ENCODE results near the gene EPB41. TPM values are rescaled to one million over a fixed set of nuclear protein-coding genes. Genes with fewer than 3 reads are reported as not detected.

The EPB41 gene
- total and polyA plus RNA-seq, 9 of the 15 experiments (the other 6 are each of a cell fraction or from before 2014, with no cell fraction given) = 3.7 to 213 (median 141) TPM

- TF ChIP-seq POLR3G (IDR thresholded peaks at IDR 0.05; ENCODE audit: extremely low read depth, insufficient read length, insufficient replicate concordance) (no peak), ZKSCAN8 (CRISPR knock-in tag; IDR thresholded peaks at IDR 0.05) (no peak), ZNF511 (CRISPR knock-in tag; IDR thresholded peaks at IDR 0.05) (no peak), MTA3 (IDR thresholded peaks at IDR 0.05; ENCODE audit: borderline replicate concordance) (no peak), ZNF3 (CRISPR knock-in tag; IDR thresholded peaks at IDR 0.05) (no peak), HMG20B (CRISPR knock-in tag; IDR thresholded peaks at IDR 0.05) (no peak), MYC (IDR thresholded peaks at IDR 0.05; ENCODE audit: low read depth, low read length) (no peak), MYC (CRISPR knock-in tag; IDR thresholded peaks at IDR 0.05; ENCODE audit: borderline replicate concordance, low read depth) (no peak), HLTF (IDR thresholded peaks at IDR 0.05) (no peak), ATF6 (CRISPR knock-in tag; IDR thresholded peaks at IDR 0.05) (no peak), NR2C2 (CRISPR knock-in tag; IDR thresholded peaks at IDR 0.05) (no peak), NR2C2 (tag; IDR thresholded peaks at IDR 0.05) (0 out of 2 replicates have a peak, but pooled peaks have one; percentile 34), NFE2L1 (tag; IDR thresholded peaks at IDR 0.05; ENCODE audit: borderline replicate concordance, low read depth) (no peak), ZSCAN29 (IDR thresholded peaks at IDR 0.05) (no peak), CSDE1 (IDR thresholded peaks at IDR 0.05) (no peak)
- TF ChIP-seq, protein P1, sequence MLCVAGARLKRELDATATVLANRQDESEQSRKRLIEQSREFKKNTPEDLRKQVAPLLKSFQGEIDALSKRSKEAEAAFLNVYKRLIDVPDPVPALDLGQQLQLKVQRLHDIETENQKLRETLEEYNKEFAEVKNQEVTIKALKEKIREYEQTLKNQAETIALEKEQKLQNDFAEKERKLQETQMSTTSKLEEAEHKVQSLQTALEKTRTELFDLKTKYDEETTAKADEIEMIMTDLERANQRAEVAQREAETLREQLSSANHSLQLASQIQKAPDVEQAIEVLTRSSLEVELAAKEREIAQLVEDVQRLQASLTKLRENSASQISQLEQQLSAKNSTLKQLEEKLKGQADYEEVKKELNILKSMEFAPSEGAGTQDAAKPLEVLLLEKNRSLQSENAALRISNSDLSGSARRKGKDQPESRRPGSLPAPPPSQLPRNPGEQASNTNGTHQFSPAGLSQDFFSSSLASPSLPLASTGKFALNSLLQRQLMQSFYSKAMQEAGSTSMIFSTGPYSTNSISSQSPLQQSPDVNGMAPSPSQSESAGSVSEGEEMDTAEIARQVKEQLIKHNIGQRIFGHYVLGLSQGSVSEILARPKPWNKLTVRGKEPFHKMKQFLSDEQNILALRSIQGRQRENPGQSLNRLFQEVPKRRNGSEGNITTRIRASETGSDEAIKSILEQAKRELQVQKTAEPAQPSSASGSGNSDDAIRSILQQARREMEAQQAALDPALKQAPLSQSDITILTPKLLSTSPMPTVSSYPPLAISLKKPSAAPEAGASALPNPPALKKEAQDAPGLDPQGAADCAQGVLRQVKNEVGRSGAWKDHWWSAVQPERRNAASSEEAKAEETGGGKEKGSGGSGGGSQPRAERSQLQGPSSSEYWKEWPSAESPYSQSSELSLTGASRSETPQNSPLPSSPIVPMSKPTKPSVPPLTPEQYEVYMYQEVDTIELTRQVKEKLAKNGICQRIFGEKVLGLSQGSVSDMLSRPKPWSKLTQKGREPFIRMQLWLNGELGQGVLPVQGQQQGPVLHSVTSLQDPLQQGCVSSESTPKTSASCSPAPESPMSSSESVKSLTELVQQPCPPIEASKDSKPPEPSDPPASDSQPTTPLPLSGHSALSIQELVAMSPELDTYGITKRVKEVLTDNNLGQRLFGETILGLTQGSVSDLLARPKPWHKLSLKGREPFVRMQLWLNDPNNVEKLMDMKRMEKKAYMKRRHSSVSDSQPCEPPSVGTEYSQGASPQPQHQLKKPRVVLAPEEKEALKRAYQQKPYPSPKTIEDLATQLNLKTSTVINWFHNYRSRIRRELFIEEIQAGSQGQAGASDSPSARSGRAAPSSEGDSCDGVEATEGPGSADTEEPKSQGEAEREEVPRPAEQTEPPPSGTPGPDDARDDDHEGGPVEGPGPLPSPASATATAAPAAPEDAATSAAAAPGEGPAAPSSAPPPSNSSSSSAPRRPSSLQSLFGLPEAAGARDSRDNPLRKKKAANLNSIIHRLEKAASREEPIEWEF (CRISPR knock-in tag; IDR thresholded peaks at IDR 0.05) = no peak
- TF ChIP-seq, protein P2, sequence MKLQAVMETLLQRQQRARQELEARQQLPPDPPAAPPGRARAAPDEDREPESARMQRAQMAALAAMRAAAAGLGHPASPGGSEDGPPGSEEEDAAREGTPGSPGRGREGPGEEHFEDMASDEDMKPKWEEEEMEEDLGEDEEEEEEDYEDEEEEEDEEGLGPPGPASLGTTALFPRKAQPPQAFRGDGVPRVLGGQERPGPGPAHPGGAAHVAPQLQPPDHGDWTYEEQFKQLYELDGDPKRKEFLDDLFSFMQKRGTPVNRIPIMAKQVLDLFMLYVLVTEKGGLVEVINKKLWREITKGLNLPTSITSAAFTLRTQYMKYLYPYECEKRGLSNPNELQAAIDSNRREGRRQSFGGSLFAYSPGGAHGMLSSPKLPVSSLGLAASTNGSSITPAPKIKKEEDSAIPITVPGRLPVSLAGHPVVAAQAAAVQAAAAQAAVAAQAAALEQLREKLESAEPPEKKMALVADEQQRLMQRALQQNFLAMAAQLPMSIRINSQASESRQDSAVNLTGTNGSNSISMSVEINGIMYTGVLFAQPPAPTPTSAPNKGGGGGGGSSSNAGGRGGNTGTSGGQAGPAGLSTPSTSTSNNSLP (IDR thresholded peaks at IDR 0.05; ENCODE audit: borderline replicate concordance, low read depth, low read length) = peak; percentile 16; the same call in 1 of the 2 replicates
- TF ChIP-seq, protein P3, sequence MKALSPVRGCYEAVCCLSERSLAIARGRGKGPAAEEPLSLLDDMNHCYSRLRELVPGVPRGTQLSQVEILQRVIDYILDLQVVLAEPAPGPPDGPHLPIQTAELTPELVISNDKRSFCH (CRISPR knock-in tag; IDR thresholded peaks at IDR 0.05) = no peak
- TF ChIP-seq, protein P3 (tag; IDR thresholded peaks at IDR 0.05) = no peak
Observed at GRCh38 chr1:28893403-28894102, 20.8 kb upstream of the EPB41 start (continued).
